ENCODE data around the gene LMAN2L.

The LMAN2L gene

DNA sequence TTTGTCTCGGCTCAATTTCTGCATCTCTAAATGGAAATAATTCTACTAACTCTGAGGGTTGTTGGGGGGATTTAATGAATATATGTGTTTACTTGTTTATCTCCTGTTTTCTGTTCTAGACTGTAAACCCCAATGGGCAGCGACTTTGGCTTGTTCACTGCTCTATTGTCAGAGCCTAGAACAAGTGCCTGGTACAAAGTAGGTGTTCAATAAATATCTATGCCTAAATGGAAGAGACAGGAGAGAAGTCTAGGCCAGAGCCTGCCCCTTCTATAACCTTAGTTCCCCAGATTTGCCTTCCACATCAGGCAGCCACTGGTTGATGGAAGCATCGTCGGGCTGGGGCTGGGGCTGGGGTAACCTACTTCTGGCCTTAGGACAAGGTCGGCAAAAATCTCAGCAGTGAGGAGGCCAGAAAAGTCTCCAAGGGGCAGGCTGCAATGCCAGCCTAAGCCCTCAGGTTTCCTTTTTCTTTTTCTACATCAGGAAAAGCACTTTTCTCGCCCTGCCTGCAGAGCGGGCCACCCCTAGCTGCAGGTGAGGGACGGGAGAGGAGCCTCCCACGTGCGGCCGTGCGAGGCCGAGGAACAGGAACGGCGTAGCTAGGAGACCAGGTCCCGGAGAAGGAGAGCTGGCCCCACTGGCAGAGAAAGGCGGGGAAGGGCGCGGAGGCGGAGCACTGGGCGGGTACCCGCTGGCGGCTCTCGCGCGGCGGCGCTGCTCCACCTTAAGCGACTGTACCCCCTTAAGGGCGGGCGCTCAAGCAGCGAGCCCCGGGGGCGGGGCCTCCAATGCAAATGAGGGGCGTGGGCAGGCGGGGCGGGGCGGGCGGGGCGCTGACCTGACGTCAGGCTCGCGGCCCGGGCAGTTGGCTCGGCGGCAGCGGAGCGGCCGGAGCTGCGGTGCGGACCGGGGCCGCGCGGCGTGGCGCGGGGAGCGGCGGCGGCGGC, 20.4 kb upstream of the LMAN2L start, which contains the start of gene CNNM4:
CNNM4 (plus strand) TSS at position 867 of the 950 bp plus-strand sequence. CDS start 98 bp downstream, outside the sequence.
- DNase-seq: peak; percentile 70

DNA sequence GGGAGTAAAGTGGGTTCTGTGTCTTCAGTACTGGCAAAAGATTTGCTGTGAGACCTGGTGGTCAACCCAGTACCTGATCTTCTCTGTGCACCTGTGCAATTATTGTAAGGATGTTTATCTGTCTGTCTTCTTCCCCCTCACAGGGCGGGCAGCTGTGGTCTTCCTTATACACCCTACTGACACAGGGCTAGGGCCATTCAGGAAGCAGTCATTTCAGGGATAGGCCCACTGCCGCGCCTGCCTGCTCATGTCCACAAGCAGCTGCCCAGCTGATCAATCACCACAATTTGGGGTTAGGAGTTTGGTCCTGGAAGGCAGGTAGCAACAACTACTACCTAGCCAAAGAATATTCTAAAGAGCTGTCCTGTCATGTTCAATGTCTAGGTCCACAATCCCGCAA, 19.7 kb upstream of the LMAN2L start:
- DNase-seq: no peak

GRCh38 chr2:96758987-96759386, 19.1 kb upstream of the LMAN2L start:
- no peak for DNase-seq

GRCh38 chr2:96757477-96757860, 17.6 kb upstream of the LMAN2L start:
- DNase-seq: no peak

DNA sequence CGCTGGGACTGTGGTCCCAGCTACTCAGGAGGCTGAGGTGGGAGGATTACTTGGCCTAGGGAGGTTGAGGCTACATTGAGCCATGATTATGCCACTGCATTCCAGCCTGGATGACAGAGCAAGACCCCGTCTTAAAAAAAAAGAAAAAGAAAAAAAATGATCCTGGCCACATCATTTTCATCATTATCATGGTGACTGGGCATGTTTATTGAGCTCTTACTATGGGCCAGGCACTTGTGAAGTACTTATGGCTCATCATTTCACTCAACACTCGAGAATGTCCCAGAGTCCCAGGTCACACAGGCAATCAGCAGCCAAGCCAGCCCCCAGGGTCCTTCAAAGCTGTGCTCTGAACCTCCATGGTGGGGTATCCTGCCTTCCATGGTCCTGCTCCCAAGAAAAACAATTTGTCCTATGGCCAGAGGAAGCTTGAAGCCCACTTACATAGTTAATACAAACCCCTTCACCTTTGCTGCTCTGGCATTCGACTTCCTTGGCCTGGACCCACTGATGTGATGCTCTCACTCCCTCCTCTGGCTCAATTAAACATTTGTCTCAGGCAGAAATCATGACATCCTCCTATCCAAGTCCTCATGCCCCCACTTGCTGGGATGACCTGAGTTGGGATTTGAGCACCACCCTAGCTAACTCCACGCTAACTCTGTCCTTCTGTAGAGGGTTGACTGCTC, 17.1 kb upstream of the LMAN2L start:
- no peak for DNase-seq

DNA sequence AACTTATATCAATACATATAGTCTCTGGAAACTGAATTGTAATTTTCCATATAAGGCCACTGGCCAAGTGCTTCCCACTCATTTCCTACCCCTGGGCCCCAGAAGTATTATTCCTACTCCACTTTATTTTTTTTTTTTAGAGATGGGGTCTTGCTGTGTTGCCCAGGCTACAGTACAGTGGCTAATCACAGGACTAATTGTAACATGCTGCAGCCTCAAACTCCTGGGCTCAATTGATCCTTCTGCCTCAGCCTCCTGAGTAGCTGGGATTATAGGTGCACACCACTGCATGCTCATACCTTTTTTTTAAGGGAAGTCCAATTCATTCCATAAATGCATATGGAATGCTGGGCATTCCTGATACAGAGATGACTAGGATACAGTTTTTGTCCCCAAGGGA, 14.5 kb upstream of the LMAN2L start:
- DNase-seq: no peak

GRCh38 chr2:96753661-96754282, 13.9 kb upstream of the LMAN2L start:
- no peak for DNase-seq

DNA sequence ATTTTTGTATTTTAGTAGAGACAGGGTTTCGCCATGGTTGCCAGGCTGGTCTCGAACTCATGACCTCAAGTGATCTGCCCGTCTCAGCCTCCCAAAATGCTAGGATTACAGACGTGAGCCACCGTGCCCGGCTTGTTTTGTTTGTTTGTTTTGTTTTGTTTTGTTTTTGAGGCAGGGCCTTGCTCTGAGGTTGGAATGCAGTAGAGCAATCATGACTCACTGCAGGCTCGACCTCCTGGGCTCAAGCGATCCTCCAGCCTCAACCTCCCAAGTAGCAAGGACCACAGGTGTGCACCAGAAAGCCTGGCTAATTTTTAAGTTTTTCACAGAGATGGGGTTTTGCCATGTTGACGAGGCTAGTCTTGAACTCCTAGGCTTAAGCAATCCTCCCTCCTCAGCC, 11.9 kb upstream of the LMAN2L start:
- no peak for DNase-seq

DNA sequence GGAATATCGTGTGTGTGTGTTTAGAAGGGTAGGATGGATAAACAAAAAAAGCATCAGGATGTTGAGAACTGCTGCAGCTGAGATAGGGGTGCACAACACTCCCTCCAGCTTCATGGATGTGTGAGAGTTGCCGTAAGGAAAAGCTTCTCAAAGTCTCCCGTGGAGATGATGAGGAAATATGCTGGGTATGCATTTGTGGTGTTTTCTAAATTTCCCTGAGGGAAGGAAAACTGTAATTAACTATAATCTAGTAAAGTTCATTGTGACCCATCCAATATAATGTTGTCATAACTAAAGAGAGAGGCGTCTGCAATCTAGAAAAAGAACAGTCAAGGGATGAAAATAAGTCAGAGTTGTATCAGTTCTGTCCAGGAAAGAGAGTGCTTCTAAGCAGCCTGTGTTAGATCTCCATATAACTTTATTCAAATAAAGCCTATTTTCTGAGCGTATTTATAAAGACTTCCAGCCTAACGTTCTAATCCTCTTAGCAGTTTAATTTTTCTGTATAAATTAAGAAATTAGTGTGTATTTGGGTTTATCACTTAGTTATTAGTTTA, 7.3 kb upstream of the LMAN2L start:
- no peak for DNase-seq

- no peak for DNase-seq
Measured at GRCh38 chr2:96739076-96739632, 710 bp downstream of the LMAN2L start.

DNA sequence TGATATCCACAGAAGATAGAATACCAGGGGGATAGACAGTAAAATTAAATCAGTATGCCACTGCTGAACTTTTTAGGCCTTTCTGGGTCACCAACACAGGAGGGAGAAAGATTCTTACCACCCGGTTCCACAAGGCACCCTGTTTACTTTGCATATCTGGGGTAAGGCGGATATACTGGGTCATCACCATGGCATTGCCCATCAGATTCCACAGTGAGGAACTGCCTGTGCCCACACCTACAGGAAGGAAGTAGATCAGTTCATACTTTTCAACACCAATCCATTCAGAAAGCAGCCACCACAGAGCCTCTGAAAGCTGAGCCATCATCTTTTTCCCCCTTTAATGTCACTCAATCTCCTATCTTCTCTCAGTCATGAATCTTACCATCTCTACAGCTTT, 2.0 kb downstream of the LMAN2L start:
- no peak for DNase-seq

DNA sequence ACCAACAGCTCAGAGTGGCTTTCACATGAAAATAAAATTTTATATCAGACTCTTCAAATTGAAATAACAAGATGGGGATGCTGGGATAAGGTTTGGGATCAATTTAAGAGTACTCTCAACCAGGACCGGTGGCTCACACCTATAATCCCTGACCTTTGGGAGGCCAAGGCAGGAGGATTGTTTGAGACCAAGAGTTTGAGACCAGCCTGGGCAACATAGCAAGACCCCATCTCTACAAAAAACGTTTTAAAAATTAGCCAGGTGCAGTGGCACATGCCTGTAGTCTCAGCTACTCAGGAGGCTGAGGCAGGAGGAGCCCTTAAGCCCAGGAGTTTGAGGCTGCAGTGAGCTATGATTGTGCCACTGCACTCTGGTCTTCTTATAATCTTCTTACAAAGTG, 2.6 kb downstream of the LMAN2L start:
- DNase-seq: no peak

- no peak for DNase-seq
Measured at GRCh38 chr2:96734880-96735583, 4.8 kb downstream of the LMAN2L start.

DNA sequence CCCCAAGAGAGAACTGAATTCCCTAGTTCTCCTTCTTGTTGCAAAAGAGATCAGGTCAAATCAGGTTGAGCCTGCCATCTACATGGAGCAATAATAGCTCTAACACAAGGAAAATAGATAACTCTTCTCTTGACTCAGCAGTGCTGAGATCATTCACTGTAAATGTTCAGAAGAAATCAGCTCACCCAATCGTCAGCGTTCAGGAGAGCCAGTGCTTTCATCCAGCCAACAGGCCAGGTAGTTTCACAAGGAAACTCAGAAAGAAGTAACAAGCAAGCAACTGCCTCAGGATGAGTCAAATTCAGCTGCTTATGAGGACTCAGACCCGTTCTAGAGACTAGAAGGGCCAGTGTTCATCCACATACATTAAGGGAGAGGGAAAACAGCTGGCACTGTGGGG, 5.9 kb downstream of the LMAN2L start:
- DNase-seq: no peak

GRCh38 chr2:96730212-96730611, 9.7 kb downstream of the LMAN2L start:
- no peak for DNase-seq

DNA sequence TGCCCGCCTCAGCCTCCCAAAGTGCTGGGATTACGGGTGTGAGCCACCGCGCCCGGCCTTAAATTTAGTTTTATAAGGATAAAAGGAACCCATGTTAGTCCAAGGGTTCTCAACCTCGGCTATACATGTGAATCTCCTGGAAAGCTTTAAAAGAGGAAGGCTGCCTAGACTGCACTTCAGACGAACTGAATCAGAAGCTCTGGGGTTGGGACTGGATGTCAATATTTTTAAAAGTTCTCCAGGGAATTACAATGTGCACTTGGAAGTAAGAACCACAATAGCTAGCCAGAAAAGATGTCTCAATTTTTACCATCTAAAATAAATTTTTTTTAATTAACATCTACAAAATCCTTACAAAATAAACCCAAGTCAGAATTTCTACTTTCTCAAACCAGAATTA, 10.1 kb downstream of the LMAN2L start:
- DNase-seq: no peak

GRCh38 chr2:96727431-96727830, 12.4 kb downstream of the LMAN2L start:
- DNase-seq: no peak

GRCh38 chr2:96726131-96726530, 13.7 kb downstream of the LMAN2L start:
- no peak for DNase-seq

DNA sequence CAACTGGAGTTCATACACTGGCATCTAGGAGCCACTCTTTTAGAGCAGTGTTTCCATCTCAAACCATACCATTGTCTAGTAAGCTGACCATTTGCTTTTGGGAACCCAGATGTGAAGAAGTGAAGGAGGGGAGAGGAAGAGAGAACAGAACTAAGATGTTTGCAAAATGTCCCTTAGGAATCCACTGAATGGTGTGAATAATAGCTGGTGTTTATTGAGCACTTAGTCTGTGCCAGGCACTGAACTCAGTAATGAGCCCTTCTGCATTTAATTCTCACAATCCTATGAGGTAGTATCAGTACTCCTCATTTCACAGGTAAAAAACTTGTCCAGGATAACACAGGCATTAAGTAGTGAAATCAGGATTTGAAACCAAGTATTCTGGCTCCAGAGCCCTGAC, 23.5 kb downstream of the LMAN2L start:
- no peak for DNase-seq

GRCh38 chr2:96715658-96716057, 24.2 kb downstream of the LMAN2L start:
- no peak for DNase-seq

- no peak for DNase-seq
Measured at GRCh38 chr2:96710985-96711384, 28.9 kb downstream of the LMAN2L start.

DNA sequence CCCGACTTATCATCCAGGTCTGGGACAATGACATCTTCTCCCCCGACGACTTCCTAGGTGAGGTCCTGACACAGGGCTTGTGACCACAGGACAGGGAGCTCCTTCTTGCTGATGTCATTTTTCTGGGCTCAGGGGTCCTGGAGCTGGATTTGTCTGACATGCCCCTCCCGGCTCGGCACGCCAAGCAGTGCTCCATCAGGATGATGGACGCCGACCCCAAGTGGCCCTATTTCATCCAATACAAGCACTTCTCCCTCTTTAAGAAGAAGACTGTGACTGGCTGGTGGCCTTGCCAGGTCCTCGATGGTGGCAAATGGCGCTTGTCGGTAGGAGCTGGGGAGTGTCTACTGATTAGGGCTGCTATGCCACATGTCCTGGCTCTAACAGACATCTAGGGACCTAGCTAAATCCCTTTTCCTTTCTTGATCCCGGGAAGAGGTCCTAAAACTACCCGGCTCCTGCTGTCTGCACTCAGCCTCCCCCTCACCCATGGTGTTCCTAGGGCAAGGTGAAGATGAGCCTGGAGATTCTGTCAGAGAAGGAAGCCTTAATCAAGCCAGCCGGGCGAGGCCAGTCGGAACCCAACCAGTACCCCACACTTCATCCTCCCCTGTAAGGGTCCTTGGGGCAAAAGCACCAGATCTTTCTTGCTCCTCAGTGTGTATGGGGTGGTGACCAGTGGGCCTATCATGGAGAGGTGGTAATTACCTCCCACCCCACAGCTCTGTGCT, 36.7 kb downstream of the LMAN2L start:
- DNase-seq: no peak

All from NCI-H1436 treated with DMSO at 0.1 percent for 48 hours (cell line).